ENCODE results near the gene CYP20A1. TPM values are rescaled to one million over a fixed set of nuclear protein-coding genes. Genes with fewer than 3 reads are reported as not detected.
"Not testable (repeated sequence)": the region's sequence is repeated elsewhere in the genome, so short reads cannot be mapped to it uniquely, and the experiment has no call there.

Gene CYP20A1
- polyA plus RNA-seq, 1 experiment: 7.7 TPM

GRCh38 chr2:203282101-203282500, 43.3 kb downstream of the CYP20A1 start:
- CTCF ChIA-PET: no interaction called here

GRCh38 chr2:203286532-203286931, 47.7 kb downstream of the CYP20A1 start:
- Histone ChIP-seq H3K36me3 (ENCODE audit: control insufficient read depth, insufficient read depth, low read length) (peaks cover 4% of the 10 kb centered on the region), H3K27me3 (ENCODE audit: control insufficient read depth, insufficient read depth, low read length) (no peaks in the 10 kb centered on the region), H3K4me3 (ENCODE audit: low read depth, low read length) (no peak overlapping the region)
- ChIA-PET CTCF (interaction anchor here (1.3 kb wide), 1 partner anchor 14 kb away, joined by 3 read pairs; no protein-coding TSS in a partner anchor), POLR2A (no interaction called here)
- no peak for DNase-seq (ENCODE audit: low read depth)
- no peak for TF ChIP-seq CTCF (IDR thresholded peaks at IDR 0.05; ENCODE audit: insufficient read depth, low read depth, low read length)

More at GRCh38 chr2:203282101-203282500, 43.3 kb downstream of the CYP20A1 start:
- H3K27me3 ChIP-seq (ENCODE audit: control insufficient read depth, insufficient read depth, low read length): no peaks in the 10 kb centered on the region
- peaks cover 4% of the 10 kb centered on the region for H3K36me3 ChIP-seq (ENCODE audit: control insufficient read depth, insufficient read depth, low read length)
- POLR2A ChIA-PET: interaction anchor here (0.6 kb wide), 1 partner anchor 9 kb away, joined by 4 read pairs; no protein-coding TSS in a partner anchor
- no peak for TF ChIP-seq CTCF (IDR thresholded peaks at IDR 0.05; ENCODE audit: insufficient read depth, low read depth, low read length)
- no peak for DNase-seq (ENCODE audit: low read depth)
- no peak overlapping the region for H3K4me3 ChIP-seq (ENCODE audit: low read depth, low read length)

DNA sequence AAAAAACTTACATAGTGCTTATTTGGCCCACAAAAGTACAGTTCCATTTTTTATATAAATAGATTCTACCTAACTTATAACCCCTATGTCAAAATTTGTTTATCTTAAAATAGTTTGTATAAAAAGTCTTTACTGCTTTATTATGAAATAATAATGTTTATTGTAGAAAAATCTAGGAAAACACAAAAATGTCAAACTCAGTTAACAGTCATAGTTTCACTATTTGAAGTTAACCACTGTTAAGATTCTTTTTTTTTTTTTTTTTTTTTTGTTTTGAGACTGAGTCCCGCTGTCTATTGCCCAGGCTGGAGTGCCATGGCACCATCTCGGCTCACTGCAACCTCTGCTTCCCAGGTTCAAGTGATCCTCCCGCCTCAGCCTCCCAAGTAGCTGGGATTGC, 62.8 kb downstream of the CYP20A1 start:
- ChIA-PET CTCF (interaction anchor here (1.0 kb wide), 1 partner anchor 11 kb away, joined by 4 read pairs; no protein-coding TSS in a partner anchor), POLR2A (no interaction called here)
- TF ChIP-seq CTCF (IDR thresholded peaks at IDR 0.05; ENCODE audit: insufficient read depth, low read depth, low read length): no peak
- DNase-seq (ENCODE audit: low read depth): no peak
- no peak overlapping the region for H3K4me3 ChIP-seq (ENCODE audit: low read depth, low read length)
- no peaks in the 10 kb centered on the region for H3K27me3 ChIP-seq (ENCODE audit: control insufficient read depth, insufficient read depth, low read length)
- no peaks in the 10 kb centered on the region for H3K36me3 ChIP-seq (ENCODE audit: control insufficient read depth, insufficient read depth, low read length)

DNA sequence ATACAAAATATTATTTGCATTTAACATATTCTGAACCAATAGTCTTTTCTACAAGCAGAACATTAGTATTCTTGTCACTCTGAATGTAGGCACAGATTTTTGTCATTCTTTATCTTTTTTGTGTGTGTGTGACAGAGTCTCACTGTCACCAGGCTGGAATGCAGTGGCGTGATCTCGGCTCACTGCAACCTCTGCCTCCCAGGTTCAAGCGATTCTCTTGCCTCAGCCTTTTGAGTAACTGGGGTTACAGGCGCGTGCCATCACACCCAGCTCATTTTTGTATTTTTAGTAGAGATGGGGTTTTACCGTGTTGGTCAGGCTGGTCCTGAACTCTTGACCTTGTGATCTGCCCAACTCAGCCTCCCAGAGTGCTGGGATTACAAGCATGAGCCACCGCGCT, 63.8 kb downstream of the CYP20A1 start:
- CTCF ChIA-PET; DNase-seq (ENCODE audit: low read depth); H3K36me3 ChIP-seq (ENCODE audit: control insufficient read depth, insufficient read depth, low read length); H3K27me3 ChIP-seq (ENCODE audit: control insufficient read depth, insufficient read depth, low read length); POLR2A ChIA-PET; H3K4me3 ChIP-seq (ENCODE audit: low read depth, low read length): not testable (repeated sequence)

DNA sequence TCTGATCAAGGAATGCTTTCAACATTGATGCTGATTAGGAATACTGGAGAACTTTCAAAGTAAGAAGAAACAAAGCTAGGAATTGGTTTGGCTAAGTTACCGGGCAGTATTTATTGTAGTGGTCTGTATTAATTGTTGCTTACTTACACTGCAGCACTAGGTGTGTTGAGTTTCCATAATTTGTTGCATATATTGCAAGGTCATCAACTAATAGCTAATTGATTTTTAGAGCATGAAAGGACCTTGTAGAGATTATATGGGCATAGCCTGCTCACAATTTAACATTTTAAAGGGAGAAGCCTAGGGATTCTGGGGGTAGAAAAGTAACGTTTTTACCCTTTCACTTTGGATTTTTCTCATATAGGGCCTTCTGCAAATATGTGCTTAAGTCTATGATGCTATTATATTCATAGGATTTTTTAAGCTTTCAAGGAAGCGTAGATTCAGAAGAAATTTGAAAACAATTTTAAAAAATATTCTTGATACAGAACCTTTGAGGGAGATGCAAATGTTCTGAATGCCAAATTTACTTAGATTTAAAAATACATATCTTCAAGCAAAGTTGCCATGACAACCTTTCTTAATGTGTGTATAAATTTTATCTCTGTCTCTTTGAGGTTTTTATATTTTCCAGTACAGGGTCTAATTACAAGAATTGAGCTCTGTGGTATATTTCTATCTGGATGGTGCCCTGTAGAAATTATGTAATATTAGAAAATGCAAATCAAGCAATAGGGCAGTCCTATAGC, 72.0 kb downstream of the CYP20A1 start:
- DNase-seq (ENCODE audit: low read depth): no peak
- TF ChIP-seq CTCF (IDR thresholded peaks at IDR 0.05; ENCODE audit: insufficient read depth, low read depth, low read length): no peak
- Histone ChIP-seq H3K4me3 (ENCODE audit: low read depth, low read length) (no peak overlapping the region), H3K36me3 (ENCODE audit: control insufficient read depth, insufficient read depth, low read length) (no peaks in the 10 kb centered on the region), H3K27me3 (ENCODE audit: control insufficient read depth, insufficient read depth, low read length) (no peaks in the 10 kb centered on the region)
- ChIA-PET CTCF (interaction anchor here (0.6 kb wide), 1 partner anchor 30 kb away, joined by 3 read pairs; no protein-coding TSS in a partner anchor), POLR2A (no interaction called here)

DNA sequence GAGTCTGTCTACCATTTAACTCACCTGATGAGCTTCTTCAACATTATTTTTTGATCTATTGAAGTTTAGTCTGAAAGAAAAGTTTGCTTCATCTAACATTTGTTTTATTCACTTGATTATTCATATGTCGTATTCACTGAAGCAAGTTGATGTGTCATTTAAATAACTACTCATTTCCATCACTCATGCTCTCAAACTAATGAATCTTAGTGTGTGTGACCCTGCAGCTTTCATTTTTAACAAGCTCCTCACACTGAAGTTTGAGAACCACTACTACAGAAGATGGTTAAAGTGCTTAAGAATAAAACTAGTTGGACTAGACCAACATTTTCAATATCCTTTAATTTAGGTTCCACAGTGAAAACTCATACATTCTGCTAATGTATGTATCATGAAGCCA, 87.5 kb downstream of the CYP20A1 start:
- no peak for DNase-seq (ENCODE audit: low read depth)
- H3K36me3 ChIP-seq (ENCODE audit: control insufficient read depth, insufficient read depth, low read length): no peaks in the 10 kb centered on the region
- POLR2A ChIA-PET: no interaction called here
- H3K27me3 ChIP-seq (ENCODE audit: control insufficient read depth, insufficient read depth, low read length): no peaks in the 10 kb centered on the region
- no peak for TF ChIP-seq CTCF (IDR thresholded peaks at IDR 0.05; ENCODE audit: insufficient read depth, low read depth, low read length)
- H3K4me3 ChIP-seq (ENCODE audit: low read depth, low read length): no peak overlapping the region
- CTCF ChIA-PET: no interaction called here

Data from BJ (cell line).